Hematopoietic multipotent progenitor cell treated with erythropoietin and hydrocortisone succinate and interleukin-3 and kit ligand, for 8 days (in vitro differentiated cells): ENCODE data around the gene SPDYC.
A peak's percentile ranks its signal among the peaks of the same experiment; 100 is the strongest.

Experiments
- DNase-seq: peaks from one replicate; pipeline ENCODE4 v3.0.0-alpha.2; 2015

Gene SPDYC

DNA sequence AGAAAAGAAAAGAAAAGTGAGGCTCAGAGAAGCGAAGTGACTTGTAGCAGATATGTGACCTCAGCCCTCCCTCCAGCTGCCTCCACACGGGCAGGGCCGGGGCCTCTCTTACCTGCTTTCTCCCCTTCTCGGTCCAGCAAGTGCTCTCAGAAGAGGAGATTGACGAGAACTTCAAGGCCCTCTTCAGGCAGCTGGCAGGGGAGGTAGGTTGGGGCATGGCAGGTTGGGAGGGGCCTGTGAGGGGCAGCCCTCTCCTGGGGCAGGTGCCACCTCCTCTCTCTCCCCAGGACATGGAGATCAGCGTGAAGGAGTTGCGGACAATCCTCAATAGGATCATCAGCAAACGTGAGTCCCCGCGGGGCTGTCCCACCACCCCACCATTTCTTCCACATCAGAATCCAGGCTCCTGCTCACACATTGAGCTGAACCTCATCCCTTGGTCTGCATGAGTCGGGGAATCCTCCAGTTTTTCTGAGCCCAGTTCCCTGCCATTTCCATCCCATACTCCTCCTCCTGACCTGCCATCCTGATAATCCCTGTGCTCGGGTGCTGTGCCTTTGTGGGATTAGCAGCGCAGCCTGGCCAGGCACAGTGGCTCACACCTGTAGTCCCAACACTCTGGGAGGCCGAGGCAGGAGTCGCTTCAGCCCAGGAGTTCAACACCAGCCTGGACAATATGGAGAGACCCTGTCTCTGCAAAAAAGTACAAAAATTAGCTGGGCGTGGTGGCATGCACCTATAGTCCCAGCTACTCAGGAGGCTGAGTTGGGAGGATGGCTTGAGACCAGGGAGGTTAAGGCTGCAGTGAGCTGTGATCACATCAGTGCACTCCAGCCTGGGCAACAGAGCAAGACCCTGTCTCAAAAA, 38.1 kb downstream of the SPDYC start:
- DNase-seq = no peak

DNA sequence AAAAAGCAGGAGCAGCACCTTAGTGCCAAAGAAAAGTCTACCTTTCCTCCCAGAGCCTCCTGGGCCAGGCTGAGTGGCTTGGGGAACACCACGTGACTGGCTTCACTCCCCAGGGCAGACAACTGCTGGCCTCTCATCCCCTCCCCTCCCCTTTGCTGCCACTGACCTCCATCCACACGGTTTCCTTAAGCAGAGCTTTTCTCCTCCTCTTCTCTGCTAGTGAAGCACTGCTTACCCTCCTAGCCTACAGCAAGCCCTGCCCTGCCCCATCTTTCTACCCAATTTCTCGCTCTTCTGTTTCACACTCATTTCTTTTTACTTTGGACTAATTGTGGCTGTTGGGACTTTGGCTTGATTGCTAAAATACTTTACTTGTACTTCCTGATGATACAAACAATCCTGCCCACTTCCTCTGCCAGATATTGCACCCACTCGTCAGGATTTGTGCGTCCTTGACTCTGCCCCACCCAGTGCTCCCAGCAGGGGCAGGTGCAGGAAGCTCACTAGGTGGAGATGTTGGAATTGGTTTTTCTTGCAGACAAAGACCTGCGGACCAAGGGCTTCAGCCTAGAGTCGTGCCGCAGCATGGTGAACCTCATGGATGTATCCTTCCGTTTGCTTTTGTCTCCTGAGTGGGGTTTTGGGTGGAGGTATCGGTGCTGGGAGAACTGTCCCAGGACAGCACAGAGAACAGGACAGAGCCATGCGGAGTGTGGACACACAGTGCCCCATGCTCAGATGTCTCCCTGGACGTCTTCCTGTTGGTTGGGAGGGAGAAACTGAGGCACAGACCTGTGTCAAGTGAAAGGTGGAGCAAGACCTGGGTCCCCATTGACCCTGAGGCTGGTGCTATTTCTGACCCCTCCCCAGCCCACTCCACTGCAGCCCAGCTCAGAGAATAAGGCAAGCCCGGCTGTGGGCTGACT, 39.0 kb downstream of the SPDYC start:
- no peak for DNase-seq

DNA sequence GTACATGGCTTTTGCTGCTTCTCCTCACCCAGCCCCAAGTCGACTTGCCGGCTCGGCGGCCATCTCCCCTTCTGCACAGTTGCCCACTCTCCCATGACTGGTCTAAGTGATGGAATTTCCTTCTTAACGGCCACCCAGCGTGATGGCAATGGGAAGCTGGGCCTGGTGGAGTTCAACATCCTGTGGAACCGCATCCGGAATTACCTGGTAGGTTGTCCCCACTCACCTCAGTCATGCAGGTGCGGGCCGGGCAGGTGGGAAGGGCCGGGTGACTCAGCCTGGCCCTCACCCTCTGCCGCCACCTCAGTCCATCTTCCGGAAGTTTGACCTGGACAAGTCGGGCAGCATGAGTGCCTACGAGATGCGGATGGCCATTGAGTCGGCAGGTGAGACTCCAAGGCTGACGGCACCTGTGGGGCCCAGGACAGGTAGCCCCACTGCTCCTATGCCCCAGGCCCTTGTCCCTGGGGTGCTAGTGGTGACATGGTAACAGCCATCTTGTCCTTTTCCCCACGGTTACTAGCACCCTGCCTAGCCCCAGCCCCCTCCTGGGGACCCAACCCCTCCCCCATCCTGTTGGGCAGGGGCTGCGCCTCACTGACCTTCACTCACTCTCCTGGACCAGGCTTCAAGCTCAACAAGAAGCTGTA, 39.8 kb downstream of the SPDYC start:
- no peak for DNase-seq

GRCh38 chr11:65210361-65210731, 40.3 kb downstream of the SPDYC start:
- no peak for DNase-seq

DNA sequence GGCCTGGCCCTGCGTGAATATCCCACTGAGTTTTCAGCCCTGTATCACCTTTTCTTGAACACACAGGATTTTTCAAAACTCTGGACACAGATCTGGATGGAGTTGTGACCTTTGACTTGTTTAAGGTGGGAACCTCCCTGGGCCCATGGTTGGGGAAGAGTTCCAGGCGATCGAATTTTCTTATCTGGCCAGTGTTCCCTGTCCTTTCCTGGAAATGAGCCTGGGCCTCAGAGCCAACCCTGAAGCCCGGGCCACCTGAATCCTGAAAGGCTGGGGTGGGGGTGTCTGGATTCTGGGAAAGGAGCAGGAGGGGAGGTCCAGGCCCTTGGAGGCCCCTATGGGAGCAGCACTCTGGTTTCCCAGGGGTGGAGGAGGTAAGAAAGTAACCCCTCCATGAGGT, 40.7 kb downstream of the SPDYC start:
- DNase-seq = no peak

DNA sequence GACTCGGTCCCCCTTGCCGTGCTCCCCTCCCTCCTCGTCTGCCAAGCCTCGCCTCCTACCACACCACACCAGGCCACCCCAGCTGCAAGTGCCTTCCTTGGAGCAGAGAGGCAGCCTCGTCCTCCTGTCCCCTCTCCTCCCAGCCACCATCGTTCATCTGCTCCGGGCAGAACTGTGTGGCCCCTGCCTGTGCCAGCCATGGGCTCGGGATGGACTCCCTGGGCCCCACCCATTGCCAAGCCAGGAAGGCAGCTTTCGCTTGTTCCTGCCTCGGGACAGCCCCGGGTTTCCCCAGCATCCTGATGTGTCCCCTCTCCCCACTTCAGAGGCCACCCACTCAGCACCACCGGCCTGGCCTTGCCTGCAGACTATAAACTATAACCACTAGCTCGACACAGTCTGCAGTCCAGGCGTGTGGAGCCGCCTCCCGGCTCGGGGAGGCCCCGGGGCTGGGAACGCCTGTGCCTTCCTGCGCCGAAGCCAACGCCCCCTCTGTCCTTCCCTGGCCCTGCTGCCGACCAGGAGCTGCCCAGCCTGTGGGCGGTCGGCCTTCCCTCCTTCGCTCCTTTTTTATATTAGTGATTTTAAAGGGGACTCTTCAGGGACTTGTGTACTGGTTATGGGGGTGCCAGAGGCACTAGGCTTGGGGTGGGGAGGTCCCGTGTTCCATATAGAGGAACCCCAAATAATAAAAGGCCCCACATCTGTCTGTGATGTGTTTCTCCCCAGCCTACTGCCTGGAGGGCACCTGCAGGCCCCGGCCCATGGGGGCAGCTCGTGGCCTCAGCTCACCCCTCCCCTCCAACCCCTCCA, 41.5 kb downstream of the SPDYC start:
- no peak for DNase-seq

DNA sequence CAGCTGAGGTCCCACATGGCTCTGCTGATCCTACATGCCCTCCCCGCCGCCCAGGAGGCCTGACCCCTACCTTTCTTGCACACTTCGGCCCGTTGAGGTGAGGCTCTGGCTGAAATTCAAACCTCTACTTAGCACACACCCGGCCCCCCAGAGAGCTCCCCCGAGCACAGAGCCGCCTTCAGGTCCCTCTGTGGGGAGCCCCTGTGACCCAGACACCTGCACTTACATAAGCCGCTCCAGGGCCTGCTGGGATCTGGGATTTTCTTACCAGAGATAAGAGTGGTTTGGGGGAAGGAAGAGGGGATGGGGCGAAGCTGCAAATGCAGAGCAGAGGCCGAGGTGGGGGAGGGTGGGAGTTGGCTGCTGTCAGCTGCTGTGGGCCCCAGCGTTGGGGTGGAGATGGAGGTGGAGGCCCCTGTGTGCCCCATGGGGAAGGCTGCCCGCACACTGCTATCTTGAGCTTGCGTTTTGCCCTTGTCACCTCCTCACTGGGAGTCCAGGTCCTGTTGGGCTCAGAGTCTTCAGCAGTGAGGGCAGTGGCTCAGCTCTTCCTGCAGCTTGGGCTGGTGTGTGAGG, 42.3 kb downstream of the SPDYC start:
- DNase-seq = no peak

- DNase-seq = peak; percentile 16
Observed at GRCh38 chr11:65213322-65214211, 43.5 kb downstream of the SPDYC start.

GRCh38 chr11:65214212-65214845, 44.3 kb downstream of the SPDYC start:
- no peak for DNase-seq

DNA sequence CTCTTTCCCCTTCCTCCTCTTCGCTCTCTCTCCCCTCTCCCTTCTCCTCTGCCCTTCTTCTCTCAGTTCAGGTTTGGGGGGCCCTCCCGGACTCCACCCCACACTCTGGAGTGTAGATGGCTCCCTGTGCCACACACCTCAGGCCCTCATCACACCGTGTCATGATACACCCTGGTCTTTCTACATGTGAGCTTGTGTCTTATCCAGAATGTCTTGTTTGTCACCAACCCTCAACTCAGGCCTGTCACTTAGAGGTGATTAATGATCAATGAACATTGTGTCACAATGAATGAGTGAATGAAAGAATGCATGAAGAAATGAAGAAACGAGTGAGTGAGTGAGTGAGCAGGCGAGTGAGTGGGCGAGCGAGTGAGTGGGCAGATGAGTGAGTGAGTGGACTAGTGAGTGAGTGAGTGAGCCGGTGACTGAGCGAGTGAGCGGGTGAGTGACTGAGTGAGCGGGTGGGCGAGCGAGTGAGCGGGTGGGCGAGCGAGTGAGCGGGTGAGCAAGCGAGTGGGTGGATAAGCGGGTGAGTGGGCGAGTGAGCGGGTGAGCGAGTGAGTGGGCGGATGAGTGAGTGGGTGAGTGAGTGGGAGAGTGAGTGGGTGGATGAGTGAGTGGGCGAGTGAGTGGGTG, 45.5 kb downstream of the SPDYC start:
- peak; percentile 32 for DNase-seq

- DNase-seq = no peak
Observed at GRCh38 chr11:65216830-65217229, 46.8 kb downstream of the SPDYC start.

GRCh38 chr11:65217441-65218423, 47.7 kb downstream of the SPDYC start:
- DNase-seq = no peak

GRCh38 chr11:65218446-65218845, 48.4 kb downstream of the SPDYC start:
- no peak for DNase-seq

GRCh38 chr11:65219930-65220213, 49.8 kb downstream of the SPDYC start:
- no peak for DNase-seq

DNA sequence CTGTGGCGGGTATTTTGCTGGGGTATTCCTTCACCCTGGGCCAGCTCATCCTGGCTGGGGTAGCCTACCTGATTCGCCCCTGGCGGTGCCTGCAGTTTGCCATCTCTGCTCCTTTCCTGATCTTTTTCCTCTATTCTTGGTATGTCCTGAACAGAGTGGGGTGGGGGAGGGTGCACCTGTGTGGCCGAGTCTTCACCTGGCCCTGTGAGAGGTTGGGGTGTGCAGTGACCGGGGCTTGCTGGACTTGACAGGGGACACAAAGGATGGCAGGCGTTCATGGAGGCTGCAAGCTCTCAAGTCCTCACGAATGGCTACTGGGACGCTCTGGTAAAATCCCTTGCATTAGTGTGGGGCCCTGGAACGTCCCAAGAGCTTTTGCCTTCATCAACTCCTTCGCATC, 51.0 kb downstream of the SPDYC start:
- no peak for DNase-seq
